CD4-positive, alpha-beta T cell (primary cell): ENCODE measurements around the gene ACKR2. TPM values are rescaled to one million over a fixed set of nuclear protein-coding genes. Genes with fewer than 3 reads are reported as not detected.
A peak's percentile ranks its signal among the peaks of the same experiment; 100 is the strongest.

ENCODE experiments used
- ATAC-seq: fragments of 200-7000 bp; cut with Tn5 transposase; one replicate; pipeline ENCODE4 v1.10.0; 2022; ENCODE audit warnings: mild to moderate bottlenecking; ENCODE audit not compliant: poor library complexity
- CTCF ChIA-PET: fragments of 350-600 bp; sonication (Branson Sonifier 250); formaldehyde crosslinking; loops from one replicate; lab custom pipeline; 2021; ENCODE audit warnings: antibody characterized with exemption, inconsistent platforms; lab: Charles Lee
- POLR2A ChIA-PET: fragments of 350-600 bp; sonication (Branson Sonifier 250); formaldehyde crosslinking; loops from one replicate; lab custom pipeline; 2021; ENCODE audit warnings: antibody characterized with exemption, inconsistent platforms; lab: Charles Lee
- DNase-seq, 14 experiments: peaks; one replicate each; pipeline ENCODE4 v3.0.0-alpha.2; 2013 to 2020; ENCODE audit warnings: mixed read lengths in 2 of 14
- H3K27ac ChIP-seq, 2 donors: one replicate each; pipeline versions ENCODE4 v1.5.1 to v1.7.0; 2013; ENCODE audit warnings: low read length in 2 of 2, low read depth in 1 of 2, mild to moderate bottlenecking in 1 of 2
- H3K27me3 ChIP-seq, 2 experiments: 1 replicate in 1 of 2; 2 replicates in 1 of 2; pipeline versions ENCODE4 v1.6.1 to v1.7.0; 2013; ENCODE audit warnings: low read length in 2 of 2, control low read depth in 1 of 2, mild to moderate bottlenecking in 1 of 2, moderate library complexity in 1 of 2; ENCODE audit not compliant: insufficient read depth in 2 of 2, control insufficient read depth in 1 of 2
- H3K36me3 ChIP-seq: one replicate; pipeline ENCODE4 v1.6.1; 2013; ENCODE audit warnings: low read length, control low read depth; ENCODE audit not compliant: insufficient read depth
- H3K4me1 ChIP-seq: one replicate; pipeline ENCODE4 v1.6.1; 2013; ENCODE audit warnings: low read length, control low read depth; ENCODE audit not compliant: insufficient read depth
- H3K4me3 ChIP-seq: one replicate; pipeline ENCODE4 v1.5.1; 2013; ENCODE audit warnings: mild to moderate bottlenecking, low read length, moderate library complexity
- H3K9me3 ChIP-seq, 2 experiments: 1 replicate in 1 of 2; 2 replicates in 1 of 2; pipeline versions ENCODE4 v1.6.1 to v1.7.0; 2013; ENCODE audit warnings: low read length in 2 of 2, mild to moderate bottlenecking in 2 of 2, control low read depth in 1 of 2, moderate library complexity in 1 of 2; ENCODE audit not compliant: control insufficient read depth in 1 of 2, insufficient read depth in 1 of 2
- H3K27ac Mint-ChIP-seq: one replicate; pipeline ENCODE4 v1.8.0; 2020; ENCODE audit warnings: mixed read lengths
- H3K27me3 Mint-ChIP-seq: one replicate; pipeline ENCODE4 v1.8.0; 2021; ENCODE audit warnings: mixed read lengths
- H3K36me3 Mint-ChIP-seq: one replicate; pipeline ENCODE4 v1.8.0; 2021; ENCODE audit warnings: low read depth, mixed read lengths
- H3K4me1 Mint-ChIP-seq: one replicate; pipeline ENCODE4 v1.8.0; 2021; ENCODE audit warnings: low read depth, mixed read lengths
- H3K4me3 Mint-ChIP-seq: one replicate; pipeline ENCODE4 v1.8.0; 2020; ENCODE audit warnings: mild to moderate bottlenecking, mixed read lengths
- H3K9me3 Mint-ChIP-seq: one replicate; pipeline ENCODE4 v1.8.0; 2020; ENCODE audit warnings: mixed read lengths
- intact Hi-C, 2 experiments: fragments of 100-400 bp; cut with DNase I in 1 of 2; cut with micrococcal nuclease in 1 of 2; formaldehyde crosslinking; loops; one replicate each; pipeline versions ENCODE4 v1.15.1 to v1.9.0; 2023 to 2025; cut with DNase I, micrococcal nuclease
- total RNA-seq, 174 experiments: library from RNA in 2 of 174; stranded (reverse) in 2 of 174; gene quantifications; one replicate each; pipeline ENCODE4 v1.2.3 and lab custom pipeline; 2021 to 2026
- TF ChIP-seq, protein P1 (sequence below): fragments of 200-600 bp; IDR thresholded peaks from one replicate; pipeline ENCODE4 v1.8.0; 2022; ENCODE audit warnings: antibody characterized with exemption, mild to moderate bottlenecking

The ACKR2 gene
- total RNA-seq, 2 experiments from 2014 or later, result 0.42 TPM; not detected in 1

DNA sequence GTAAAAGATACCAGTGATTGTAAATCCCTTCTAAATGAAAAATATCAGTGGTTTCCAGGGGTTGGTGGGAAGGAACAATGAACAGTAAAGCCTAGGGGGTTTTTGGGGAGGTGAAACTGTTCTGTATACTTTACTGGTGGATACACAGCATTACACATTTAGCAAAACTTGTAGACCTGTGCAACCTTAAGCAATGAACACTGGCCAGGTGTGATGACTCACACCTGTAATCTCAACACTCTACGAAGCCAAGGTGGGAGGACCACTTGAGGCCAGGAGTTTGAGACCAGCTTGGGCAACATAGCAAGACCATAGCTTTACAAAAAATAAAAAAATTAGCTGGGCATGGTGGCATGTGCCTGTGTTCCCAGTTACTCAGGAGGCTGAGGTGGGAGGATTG, 38.0 kb upstream of the ACKR2 start:
- Mint-ChIP-seq H3K4me1 (peaks cover 13% of the 10 kb centered on the region), H3K27me3 (no peaks in the 10 kb centered on the region), H3K9me3 (no peaks in the 10 kb centered on the region), H3K27ac (no peak overlapping the region), H3K4me3 (peak overlapping the region; percentile 16), H3K36me3 (peaks cover 4% of the 10 kb centered on the region)
- Histone ChIP-seq H3K27ac (no peak overlapping the region), H3K27me3 (no peaks in the 10 kb centered on the region), H3K36me3 (no peaks in the 10 kb centered on the region), H3K4me1 (peaks cover 6% of the 10 kb centered on the region), H3K9me3 (no peaks in the 10 kb centered on the region), H3K4me3 (no peak overlapping the region)
- CTCF ChIA-PET, result no interaction called here
- no peak for ATAC-seq
- POLR2A ChIA-PET, result no interaction called here
- intact Hi-C loops, result no loop called here
- DNase-seq, result no peak
- TF ChIP-seq, protein P1, sequence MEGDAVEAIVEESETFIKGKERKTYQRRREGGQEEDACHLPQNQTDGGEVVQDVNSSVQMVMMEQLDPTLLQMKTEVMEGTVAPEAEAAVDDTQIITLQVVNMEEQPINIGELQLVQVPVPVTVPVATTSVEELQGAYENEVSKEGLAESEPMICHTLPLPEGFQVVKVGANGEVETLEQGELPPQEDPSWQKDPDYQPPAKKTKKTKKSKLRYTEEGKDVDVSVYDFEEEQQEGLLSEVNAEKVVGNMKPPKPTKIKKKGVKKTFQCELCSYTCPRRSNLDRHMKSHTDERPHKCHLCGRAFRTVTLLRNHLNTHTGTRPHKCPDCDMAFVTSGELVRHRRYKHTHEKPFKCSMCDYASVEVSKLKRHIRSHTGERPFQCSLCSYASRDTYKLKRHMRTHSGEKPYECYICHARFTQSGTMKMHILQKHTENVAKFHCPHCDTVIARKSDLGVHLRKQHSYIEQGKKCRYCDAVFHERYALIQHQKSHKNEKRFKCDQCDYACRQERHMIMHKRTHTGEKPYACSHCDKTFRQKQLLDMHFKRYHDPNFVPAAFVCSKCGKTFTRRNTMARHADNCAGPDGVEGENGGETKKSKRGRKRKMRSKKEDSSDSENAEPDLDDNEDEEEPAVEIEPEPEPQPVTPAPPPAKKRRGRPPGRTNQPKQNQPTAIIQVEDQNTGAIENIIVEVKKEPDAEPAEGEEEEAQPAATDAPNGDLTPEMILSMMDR, result no peak

DNA sequence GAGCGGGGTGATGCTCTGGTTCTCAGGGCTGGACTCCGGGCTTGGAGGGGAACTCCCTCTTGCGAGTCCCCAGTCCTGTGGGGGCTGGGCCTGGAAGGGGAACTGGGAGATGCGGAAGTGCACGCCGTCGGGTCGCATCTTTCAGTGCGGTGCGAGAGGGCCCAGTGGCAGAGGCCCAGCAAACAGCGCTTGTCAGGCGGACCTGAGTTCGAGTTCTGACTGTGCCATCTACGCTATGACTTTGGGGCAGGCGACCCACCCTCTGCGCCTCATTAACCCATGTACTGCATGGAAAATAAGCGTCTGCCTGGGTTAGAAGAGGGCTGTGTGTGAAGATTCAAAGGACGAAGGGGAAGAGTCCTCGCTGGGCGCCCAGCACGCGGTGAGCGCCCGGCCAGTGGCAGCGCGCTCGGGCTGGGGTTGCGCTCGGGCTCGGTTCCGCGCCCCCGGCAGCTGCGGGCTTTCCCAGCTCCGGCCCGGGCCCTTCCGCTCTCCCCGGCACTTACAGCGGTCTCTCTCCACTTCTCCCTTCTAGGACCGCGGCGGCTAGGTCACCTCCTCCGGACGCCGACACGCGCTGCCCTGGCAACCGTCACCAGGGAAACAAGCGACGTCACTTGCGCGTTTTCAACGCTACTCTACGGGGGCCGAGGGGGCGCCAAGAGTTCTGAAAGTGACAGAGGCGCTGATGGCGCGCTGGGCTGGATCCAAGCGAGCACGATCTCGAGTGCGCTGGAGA, 36.4 kb upstream of the ACKR2 start, which contains the start of gene CCDC13:
Gene CCDC13, minus strand, starts transcription at position 584 of the 739 bp plus-strand sequence. CDS start 14,908 bp downstream, outside the sequence.
- peak within 1 kb of the TSS; percentile 46 for H3K4me3 ChIP-seq
- Mint-ChIP-seq H3K4me3 (peak within 1 kb of the TSS; percentile 91), H3K27ac (peak within 1 kb of the TSS; percentile 43), H3K27me3 (no peaks in the 10 kb centered on the region), H3K9me3 (no peaks in the 10 kb centered on the region), H3K4me1 (peaks cover 13% of the 10 kb centered on the region), H3K36me3 (peaks cover 4% of the 10 kb centered on the region)
- intact Hi-C loops, result no loop called here
- DNase-seq (peak; percentile 71 to 93 (median 81)), ATAC-seq (peak; percentile 88)
- ChIA-PET CTCF (no interaction called here), POLR2A (interaction anchor here (0.7 kb wide), 1 partner anchor 10 kb away, joined by 3 read pairs; no protein-coding TSS in a partner anchor)
- no peaks in the 10 kb centered on the region for H3K36me3 ChIP-seq
- H3K9me3 ChIP-seq, result no peaks in the 10 kb centered on the region
- H3K27me3 ChIP-seq, result no peaks in the 10 kb centered on the region
- TF ChIP-seq, protein P1, result no peak
- H3K4me1 ChIP-seq, result peaks cover 6% of the 10 kb centered on the region
- H3K27ac ChIP-seq, result no peak within 1 kb of the TSS

DNA sequence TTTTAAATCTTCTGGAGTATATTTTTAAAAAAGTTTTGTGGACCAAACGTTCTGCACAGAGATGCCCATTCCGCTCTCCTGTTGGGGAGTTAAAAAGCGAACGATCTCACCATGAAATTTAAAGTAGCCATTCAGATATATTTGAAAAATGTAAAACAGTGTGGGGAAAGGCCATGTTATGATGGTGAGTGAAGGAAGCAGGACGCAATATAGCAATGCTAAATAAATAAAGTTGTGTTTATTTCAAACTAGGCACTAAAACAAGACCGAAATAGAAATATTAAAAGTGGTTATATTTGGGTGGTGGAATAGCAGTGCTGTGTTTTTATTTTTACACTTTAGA, 35.9 kb upstream of the ACKR2 start:
- Histone ChIP-seq H3K27ac (no peak overlapping the region), H3K4me3 (peak overlapping the region; percentile 46), H3K36me3 (no peaks in the 10 kb centered on the region), H3K4me1 (peaks cover 6% of the 10 kb centered on the region), H3K27me3 (no peaks in the 10 kb centered on the region), H3K9me3 (no peaks in the 10 kb centered on the region)
- DNase-seq, result no peak
- intact Hi-C loops, result no loop called here
- ChIA-PET POLR2A (no interaction called here), CTCF (no interaction called here)
- Mint-ChIP-seq H3K9me3 (no peaks in the 10 kb centered on the region), H3K27me3 (no peaks in the 10 kb centered on the region), H3K4me3 (peak overlapping the region; percentile 91), H3K27ac (peak overlapping the region; percentile 43), H3K36me3 (peaks cover 4% of the 10 kb centered on the region), H3K4me1 (peaks cover 13% of the 10 kb centered on the region)
- peak; percentile 6 for ATAC-seq
- TF ChIP-seq, protein P1, result no peak
